SK-N-SH treated with all-trans-retinoic acid at 6 μM for 48 hours (cell line): Measurements from ENCODE around the gene CUL5.
"Not testable (repeated sequence)": the region's sequence is repeated elsewhere in the genome, so short reads cannot be mapped to it uniquely, and the experiment has no call there.

ENCODE experiments used
- ATAC-seq: fragments of 200-7000 bp; cut with Tn5 transposase; 3 replicates; pipeline ENCODE4 v1.9.1; 2020; ENCODE audit warnings: mild to moderate bottlenecking, moderate library complexity
- ARNTL ChIP-seq: fragments of 450-650 bp; formaldehyde crosslinking; IDR thresholded peaks from 2 replicates; pipeline ENCODE4 v1.5.0; 2020; ENCODE audit warnings: low read depth, mild to moderate bottlenecking, moderate library complexity, borderline replicate concordance
- BACH2 ChIP-seq: fragments of 250-450 bp; sonication (Bioruptor Pico); IDR thresholded peaks from 2 replicates; pipeline ENCODE4 v1.9.0; 2021; ENCODE audit warnings: mild to moderate bottlenecking, borderline replicate concordance
- CSDC2 ChIP-seq: fragments of 250-450 bp; sonication (Bioruptor Pico); IDR thresholded peaks from 2 replicates; pipeline ENCODE4 v1.5.0; 2020; ENCODE audit warnings: mild to moderate bottlenecking, moderate library complexity
- ESRRG ChIP-seq: fragments of 250-450 bp; sonication (Bioruptor Pico); IDR thresholded peaks from 2 replicates; pipeline ENCODE4 v1.6.1; 2021; ENCODE audit warnings: mild to moderate bottlenecking
- ISL1 ChIP-seq: fragments of 250-450 bp; sonication (Bioruptor Pico); IDR thresholded peaks from 2 replicates; pipeline ENCODE4 v2.1.2; 2022; ENCODE audit warnings: mild to moderate bottlenecking, moderate library complexity
- OSR1 ChIP-seq: fragments of 250-450 bp; sonication (Bioruptor Pico); IDR thresholded peaks from 2 replicates; pipeline ENCODE4 v1.8.0; 2022; ENCODE audit warnings: moderate library complexity, mild to moderate bottlenecking, inconsistent platforms
- PATZ1 ChIP-seq: fragments of 250-450 bp; sonication (Bioruptor Pico); IDR thresholded peaks from 2 replicates; pipeline ENCODE4 v1.8.0; 2020; ENCODE audit warnings: mild to moderate bottlenecking, moderate library complexity, borderline replicate concordance
- PPARA ChIP-seq: fragments of 250-450 bp; sonication (Bioruptor Pico); IDR thresholded peaks from 2 replicates; pipeline ENCODE4 v1.5.0; 2020; ENCODE audit warnings: mild to moderate bottlenecking, borderline replicate concordance
- RARB ChIP-seq: fragments of 250-450 bp; sonication (Bioruptor Pico); IDR thresholded peaks from 2 replicates; pipeline ENCODE4 v1.8.0; 2021; ENCODE audit warnings: mild to moderate bottlenecking, moderate library complexity
- SNAI2 ChIP-seq: fragments of 250-450 bp; sonication (Bioruptor Pico); IDR thresholded peaks from 2 replicates; pipeline ENCODE4 v1.5.0; 2020; ENCODE audit warnings: mild to moderate bottlenecking, moderate library complexity
- TCF4 ChIP-seq: fragments of 250-450 bp; sonication (Bioruptor Pico); IDR thresholded peaks from 2 replicates; pipeline ENCODE4 v1.8.0; 2021; ENCODE audit warnings: mild to moderate bottlenecking, moderate library complexity, borderline replicate concordance
- TOX ChIP-seq: fragments of 250-450 bp; sonication (Bioruptor Pico); IDR thresholded peaks from 2 replicates; pipeline ENCODE4 v1.8.0; 2021; ENCODE audit warnings: mild to moderate bottlenecking, moderate library complexity, borderline replicate concordance
- ZC3H10 ChIP-seq: fragments of 250-450 bp; sonication (Bioruptor Pico); IDR thresholded peaks from 2 replicates; pipeline ENCODE4 v1.5.1; 2021; ENCODE audit warnings: mild to moderate bottlenecking, moderate library complexity
- ZFP3 ChIP-seq: fragments of 250-450 bp; sonication (Bioruptor Pico); IDR thresholded peaks from 2 replicates; pipeline ENCODE4 v1.5.0; 2020; ENCODE audit warnings: mild to moderate bottlenecking, moderate library complexity
- ZFP30 ChIP-seq: fragments of 450-650 bp; formaldehyde crosslinking; IDR thresholded peaks from 2 replicates; pipeline ENCODE4 v1.5.0; 2022; ENCODE audit warnings: mild to moderate bottlenecking, moderate library complexity
- ZNF565 ChIP-seq: fragments of 450-650 bp; formaldehyde crosslinking; conservative IDR thresholded peaks from 2 replicates; pipeline ENCODE4 v1.5.0; 2020; ENCODE audit warnings: low read depth, mild to moderate bottlenecking, moderate library complexity
- ZNF70 ChIP-seq: fragments of 450-650 bp; formaldehyde crosslinking; IDR thresholded peaks from 2 replicates; pipeline ENCODE4 v1.5.0; 2020; ENCODE audit warnings: mild to moderate bottlenecking, moderate library complexity
- ZNF8 ChIP-seq: fragments of 450-650 bp; formaldehyde crosslinking; IDR thresholded peaks from 2 replicates; pipeline ENCODE4 v1.5.0; 2020; ENCODE audit warnings: mild to moderate bottlenecking, moderate library complexity
- TF ChIP-seq, protein P1 (sequence below): fragments of 250-450 bp; sonication (Bioruptor Pico); IDR thresholded peaks from 2 replicates; pipeline ENCODE4 v1.5.1; 2021; ENCODE audit warnings: mild to moderate bottlenecking, moderate library complexity
- TF ChIP-seq, protein P2 (sequence below): fragments of 250-450 bp; sonication (Bioruptor Pico); IDR thresholded peaks from 2 replicates; pipeline ENCODE4 v1.5.0; 2020; ENCODE audit warnings: mild to moderate bottlenecking, moderate library complexity
- TF ChIP-seq, protein P3 (sequence below): fragments of 250-450 bp; sonication (Bioruptor Pico); IDR thresholded peaks from 2 replicates; pipeline ENCODE4 v1.8.0; 2021; ENCODE audit warnings: low read depth, mild to moderate bottlenecking, moderate library complexity, borderline replicate concordance

CUL5 gene

GRCh38 chr11:108027057-108027456 lies 18.4 kb downstream of the CUL5 start:
- TF ChIP-seq, protein P1, sequence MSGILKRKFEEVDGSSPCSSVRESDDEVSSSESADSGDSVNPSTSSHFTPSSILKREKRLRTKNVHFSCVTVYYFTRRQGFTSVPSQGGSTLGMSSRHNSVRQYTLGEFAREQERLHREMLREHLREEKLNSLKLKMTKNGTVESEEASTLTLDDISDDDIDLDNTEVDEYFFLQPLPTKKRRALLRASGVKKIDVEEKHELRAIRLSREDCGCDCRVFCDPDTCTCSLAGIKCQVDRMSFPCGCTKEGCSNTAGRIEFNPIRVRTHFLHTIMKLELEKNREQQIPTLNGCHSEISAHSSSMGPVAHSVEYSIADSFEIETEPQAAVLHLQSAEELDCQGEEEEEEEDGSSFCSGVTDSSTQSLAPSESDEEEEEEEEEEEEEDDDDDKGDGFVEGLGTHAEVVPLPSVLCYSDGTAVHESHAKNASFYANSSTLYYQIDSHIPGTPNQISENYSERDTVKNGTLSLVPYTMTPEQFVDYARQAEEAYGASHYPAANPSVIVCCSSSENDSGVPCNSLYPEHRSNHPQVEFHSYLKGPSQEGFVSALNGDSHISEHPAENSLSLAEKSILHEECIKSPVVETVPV (CRISPR knock-in tag), result no peak
- ATAC-seq, result no peak

DNA sequence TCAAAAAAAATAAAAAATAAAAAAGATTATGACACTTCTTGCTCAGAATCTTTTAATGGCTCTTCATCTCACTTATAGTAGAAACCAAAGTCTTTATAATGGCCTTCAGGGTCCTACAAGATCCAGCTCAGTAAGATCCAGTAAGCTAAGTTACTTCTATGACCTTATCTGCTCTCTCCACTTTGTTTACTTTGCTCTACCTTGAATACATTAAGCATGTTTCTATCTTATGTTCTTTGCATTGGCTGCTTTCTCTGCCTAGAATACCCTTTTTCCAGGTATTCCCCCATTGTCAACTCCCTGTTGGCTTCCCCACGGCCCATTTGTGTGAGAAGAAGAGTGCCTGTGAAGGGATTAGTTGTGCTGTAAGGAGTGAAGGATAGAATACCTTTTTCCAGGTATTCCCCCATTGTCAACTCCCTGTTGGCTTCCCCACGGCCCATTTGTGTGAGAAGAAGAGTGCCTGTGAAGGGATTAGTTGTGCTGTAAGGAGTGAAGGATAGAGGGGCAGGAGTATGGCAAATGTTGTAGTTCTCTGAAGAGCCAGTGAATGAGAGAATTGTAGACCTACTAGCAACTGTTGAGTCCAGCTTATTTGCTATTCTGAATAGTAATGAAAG lies 20.2 kb downstream of the CUL5 start:
- not testable (repeated sequence) for ATAC-seq

- not testable (repeated sequence) for ATAC-seq
- peak; percentile 76; the same call in 1 of the 2 replicates for TF ChIP-seq ZNF8
- TF ChIP-seq, all 23 proteins: peak for 1; not testable (repeated sequence) for 22
Observed at GRCh38 chr11:108031604-108032003, 22.9 kb downstream of the CUL5 start.

DNA sequence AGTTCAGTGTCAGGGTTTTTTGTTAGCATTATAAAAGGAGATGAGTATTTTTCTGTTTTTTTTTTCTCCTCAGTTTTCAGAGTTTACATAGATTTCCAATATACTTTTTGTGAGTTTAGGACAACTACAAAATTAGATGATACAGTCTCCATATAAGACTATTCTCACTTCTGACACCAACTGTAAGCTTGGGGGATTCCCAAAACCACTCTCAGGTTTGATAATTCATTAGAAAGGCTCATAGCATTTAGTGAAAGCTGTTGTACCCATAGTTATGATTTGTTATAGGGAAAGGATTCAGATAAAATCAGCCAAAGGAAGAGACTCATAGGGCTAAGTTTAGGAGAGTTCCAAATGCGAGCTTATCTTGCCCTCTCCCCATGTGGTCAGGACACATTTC lies 24.1 kb downstream of the CUL5 start:
- TF ChIP-seq TOX (CRISPR knock-in tag), result no peak
- no peak for TF ChIP-seq ZFP3 (CRISPR knock-in tag)
- no peak for TF ChIP-seq ARNTL (CRISPR knock-in tag)
- TF ChIP-seq, protein P2, sequence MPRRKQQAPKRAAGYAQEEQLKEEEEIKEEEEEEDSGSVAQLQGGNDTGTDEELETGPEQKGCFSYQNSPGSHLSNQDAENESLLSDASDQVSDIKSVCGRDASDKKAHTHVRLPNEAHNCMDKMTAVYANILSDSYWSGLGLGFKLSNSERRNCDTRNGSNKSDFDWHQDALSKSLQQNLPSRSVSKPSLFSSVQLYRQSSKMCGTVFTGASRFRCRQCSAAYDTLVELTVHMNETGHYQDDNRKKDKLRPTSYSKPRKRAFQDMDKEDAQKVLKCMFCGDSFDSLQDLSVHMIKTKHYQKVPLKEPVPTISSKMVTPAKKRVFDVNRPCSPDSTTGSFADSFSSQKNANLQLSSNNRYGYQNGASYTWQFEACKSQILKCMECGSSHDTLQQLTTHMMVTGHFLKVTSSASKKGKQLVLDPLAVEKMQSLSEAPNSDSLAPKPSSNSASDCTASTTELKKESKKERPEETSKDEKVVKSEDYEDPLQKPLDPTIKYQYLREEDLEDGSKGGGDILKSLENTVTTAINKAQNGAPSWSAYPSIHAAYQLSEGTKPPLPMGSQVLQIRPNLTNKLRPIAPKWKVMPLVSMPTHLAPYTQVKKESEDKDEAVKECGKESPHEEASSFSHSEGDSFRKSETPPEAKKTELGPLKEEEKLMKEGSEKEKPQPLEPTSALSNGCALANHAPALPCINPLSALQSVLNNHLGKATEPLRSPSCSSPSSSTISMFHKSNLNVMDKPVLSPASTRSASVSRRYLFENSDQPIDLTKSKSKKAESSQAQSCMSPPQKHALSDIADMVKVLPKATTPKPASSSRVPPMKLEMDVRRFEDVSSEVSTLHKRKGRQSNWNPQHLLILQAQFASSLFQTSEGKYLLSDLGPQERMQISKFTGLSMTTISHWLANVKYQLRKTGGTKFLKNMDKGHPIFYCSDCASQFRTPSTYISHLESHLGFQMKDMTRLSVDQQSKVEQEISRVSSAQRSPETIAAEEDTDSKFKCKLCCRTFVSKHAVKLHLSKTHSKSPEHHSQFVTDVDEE (CRISPR knock-in tag), result no peak
- no peak for TF ChIP-seq ESRRG
- TF ChIP-seq OSR1 (CRISPR knock-in tag), result no peak
- TF ChIP-seq ZFP30 (CRISPR knock-in tag), result no peak
- no peak for TF ChIP-seq ISL1
- TF ChIP-seq SNAI2 (CRISPR knock-in tag), result no peak
- TF ChIP-seq RARB, result no peak
- TF ChIP-seq TCF4 (CRISPR knock-in tag), result no peak
- ATAC-seq, result no peak

- no peak for ATAC-seq
- no peak for TF ChIP-seq SNAI2 (CRISPR knock-in tag)
- no peak for TF ChIP-seq BACH2 (CRISPR knock-in tag)
- no peak for TF ChIP-seq ZC3H10 (CRISPR knock-in tag)
- TF ChIP-seq, protein P3, sequence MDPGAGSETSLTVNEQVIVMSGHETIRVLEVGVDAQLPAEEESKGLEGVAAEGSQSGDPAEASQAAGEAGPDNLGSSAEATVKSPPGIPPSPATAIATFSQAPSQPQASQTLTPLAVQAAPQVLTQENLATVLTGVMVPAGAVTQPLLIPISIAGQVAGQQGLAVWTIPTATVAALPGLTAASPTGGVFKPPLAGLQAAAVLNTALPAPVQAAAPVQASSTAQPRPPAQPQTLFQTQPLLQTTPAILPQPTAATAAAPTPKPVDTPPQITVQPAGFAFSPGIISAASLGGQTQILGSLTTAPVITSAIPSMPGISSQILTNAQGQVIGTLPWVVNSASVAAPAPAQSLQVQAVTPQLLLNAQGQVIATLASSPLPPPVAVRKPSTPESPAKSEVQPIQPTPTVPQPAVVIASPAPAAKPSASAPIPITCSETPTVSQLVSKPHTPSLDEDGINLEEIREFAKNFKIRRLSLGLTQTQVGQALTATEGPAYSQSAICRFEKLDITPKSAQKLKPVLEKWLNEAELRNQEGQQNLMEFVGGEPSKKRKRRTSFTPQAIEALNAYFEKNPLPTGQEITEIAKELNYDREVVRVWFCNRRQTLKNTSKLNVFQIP (CRISPR knock-in tag), result no peak
- no peak for TF ChIP-seq ARNTL (CRISPR knock-in tag)
- no peak for TF ChIP-seq RARB
- no peak for TF ChIP-seq CSDC2 (CRISPR knock-in tag)
- no peak for TF ChIP-seq PATZ1
- TF ChIP-seq, protein P1 (CRISPR knock-in tag), result no peak
- no peak for TF ChIP-seq PPARA (CRISPR knock-in tag)
- no peak for TF ChIP-seq ZNF70 (CRISPR knock-in tag)
- TF ChIP-seq TOX (CRISPR knock-in tag), result no peak
- TF ChIP-seq ZFP3 (CRISPR knock-in tag), result no peak
- no peak for TF ChIP-seq ZNF565 (CRISPR knock-in tag)
- no peak for TF ChIP-seq ZFP30 (CRISPR knock-in tag)
- TF ChIP-seq ESRRG, result no peak
- TF ChIP-seq ZNF8, result no peak
Observed at GRCh38 chr11:108034034-108034433, 25.3 kb downstream of the CUL5 start.
